ENCODE measurements around the gene BORCS5. TPM values are rescaled to one million over a fixed set of nuclear protein-coding genes. Genes with fewer than 3 reads are reported as not detected.
A peak's percentile ranks its signal among the peaks of the same experiment; 100 is the strongest.

BORCS5 gene
- polyA plus RNA-seq, 4 donors: 7.6 to 8.9 (median 8.0) TPM

DNA sequence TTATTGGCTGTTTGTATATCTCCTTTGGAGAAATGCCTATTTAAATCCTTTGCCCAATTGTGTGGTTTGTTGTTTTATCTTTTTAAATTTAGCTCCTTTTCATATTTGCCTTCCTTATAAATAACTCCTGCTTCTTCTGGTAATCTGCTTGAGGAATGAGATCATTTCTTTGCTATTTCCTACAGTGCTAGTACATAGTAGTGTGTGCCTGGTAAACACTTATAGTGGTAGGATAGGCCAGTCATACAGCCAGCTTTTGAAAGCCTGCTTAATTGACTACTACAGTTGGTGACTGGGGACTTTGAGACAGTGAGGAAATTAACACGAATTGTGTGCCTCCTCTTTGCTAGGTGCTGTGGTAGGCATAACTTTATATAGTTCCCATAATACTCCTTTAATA is 68.7 kb downstream of the BORCS5 start:
- no peak for DNase-seq (ENCODE audit: low read depth in 4 of 4, low spot score in 3 of 4)

GRCh38 chr12:12427568-12427967 is 70.7 kb downstream of the BORCS5 start:
- DNase-seq (ENCODE audit: low read depth in 4 of 4, low spot score in 3 of 4): no peak

DNA sequence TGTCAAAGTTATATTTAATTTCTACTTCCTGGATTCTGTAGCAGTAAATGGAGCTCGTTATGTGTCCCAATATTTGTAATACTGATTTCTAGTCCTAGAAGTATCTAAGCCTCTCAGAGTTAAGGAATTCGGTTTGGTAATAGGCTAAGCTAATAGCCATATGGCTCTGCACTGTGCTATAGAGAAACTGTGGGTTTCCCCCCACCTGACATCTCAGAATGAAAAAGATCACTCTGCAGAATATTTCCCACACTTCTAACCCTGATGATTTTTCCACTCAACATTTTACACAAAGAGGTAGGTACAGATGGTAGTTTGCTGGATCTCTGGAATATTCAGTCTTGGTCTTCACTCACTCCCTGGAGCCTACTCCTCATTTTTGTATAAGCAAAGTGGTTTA is 71.2 kb downstream of the BORCS5 start:
- DNase-seq (ENCODE audit: low read depth in 4 of 4, low spot score in 3 of 4): no peak

DNA sequence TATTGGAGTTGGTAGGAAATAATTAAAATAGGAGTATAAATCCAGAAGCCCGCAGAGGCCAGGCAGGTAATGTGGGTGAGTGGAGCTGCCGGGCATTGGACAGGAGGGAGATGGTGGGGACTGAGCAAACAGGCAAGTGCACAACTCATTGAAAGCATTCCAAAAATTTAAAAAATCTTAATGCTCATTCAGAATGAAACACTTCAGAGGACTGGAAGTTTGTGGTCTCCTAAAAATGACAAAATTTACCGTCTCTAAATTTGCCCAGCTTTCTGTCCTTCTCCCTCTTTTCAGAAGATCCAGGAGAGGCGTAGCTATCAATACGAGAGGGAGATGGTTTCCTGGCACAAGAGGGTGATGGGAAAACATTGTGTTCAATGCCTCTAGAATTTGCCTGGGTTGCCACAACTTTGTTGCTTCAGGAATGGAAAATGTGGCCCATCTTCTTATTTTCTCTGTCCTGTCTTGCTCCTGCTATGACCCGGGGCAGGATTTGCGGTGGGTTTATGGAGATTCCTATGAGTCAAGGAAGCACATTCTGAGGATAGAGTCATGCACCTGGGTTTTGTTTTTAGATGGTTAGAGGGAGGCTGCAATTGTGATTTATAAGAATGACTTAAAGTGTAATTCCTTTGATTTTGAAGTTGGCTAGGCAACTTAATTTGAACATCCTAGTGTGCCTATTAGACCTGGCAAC is 72.2 kb downstream of the BORCS5 start:
- no peak for DNase-seq (ENCODE audit: low read depth in 4 of 4, low spot score in 3 of 4)

- DNase-seq (ENCODE audit: low read depth in 4 of 4, low spot score in 3 of 4): no peak
These were observed 75.5 kb downstream of the BORCS5 start for GRCh38 chr12:12432364-12432763.

DNA sequence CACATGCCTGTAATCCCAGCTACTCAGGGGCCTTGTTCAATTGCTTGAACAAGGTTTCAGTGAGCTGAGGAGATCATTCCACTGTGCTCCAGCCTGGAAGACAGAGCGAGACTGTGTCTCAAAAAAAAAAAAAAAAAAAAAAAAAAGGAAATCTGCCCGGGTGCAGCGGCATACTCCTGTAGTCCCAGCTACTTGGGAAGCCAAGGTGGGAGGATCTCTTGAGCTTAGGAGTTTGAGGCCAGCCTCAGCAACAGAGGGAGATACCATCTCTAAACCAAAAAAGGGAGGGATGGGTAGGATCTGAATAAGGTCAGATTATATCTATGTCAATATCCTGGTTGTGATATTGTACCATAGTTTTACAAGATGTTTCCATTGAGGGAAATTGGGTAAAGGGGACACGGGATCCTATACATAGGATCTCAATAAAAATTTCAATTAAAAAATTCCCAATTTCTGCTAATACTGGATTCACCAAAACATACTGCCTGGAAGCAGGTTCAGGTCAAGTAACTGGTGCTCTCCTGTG is 76.4 kb downstream of the BORCS5 start:
- DNase-seq (ENCODE audit: low read depth in 4 of 4, low spot score in 3 of 4): no peak

DNA sequence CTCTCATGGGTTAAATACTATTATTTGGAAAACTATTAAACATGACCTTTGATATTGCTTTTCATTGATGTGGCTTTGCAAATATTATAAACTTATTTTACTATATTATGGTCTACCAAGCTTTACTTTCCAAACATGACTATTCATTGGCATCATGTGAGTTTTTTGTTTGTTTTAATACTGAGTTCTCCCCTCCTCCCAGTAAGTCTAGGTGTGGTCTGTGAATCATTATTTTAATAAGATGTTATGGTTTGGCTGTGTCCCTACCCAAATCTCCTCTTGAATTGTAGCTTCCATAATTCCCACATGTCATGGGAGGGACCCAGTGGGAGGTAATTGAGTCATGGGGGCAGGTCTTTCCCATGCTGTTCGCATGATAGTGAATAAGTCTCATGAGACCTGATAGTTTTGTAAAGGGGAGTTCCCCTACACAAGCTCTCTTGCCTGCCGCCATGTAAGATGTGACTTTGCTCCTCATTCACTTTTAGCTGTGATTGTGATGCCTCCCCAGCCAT is 80.0 kb downstream of the BORCS5 start:
- DNase-seq (ENCODE audit: low read depth in 4 of 4, low spot score in 3 of 4): no peak

- no peak for DNase-seq (ENCODE audit: low read depth in 4 of 4, low spot score in 3 of 4)
These were observed 82.8 kb downstream of the BORCS5 start for GRCh38 chr12:12439636-12440035.

DNA sequence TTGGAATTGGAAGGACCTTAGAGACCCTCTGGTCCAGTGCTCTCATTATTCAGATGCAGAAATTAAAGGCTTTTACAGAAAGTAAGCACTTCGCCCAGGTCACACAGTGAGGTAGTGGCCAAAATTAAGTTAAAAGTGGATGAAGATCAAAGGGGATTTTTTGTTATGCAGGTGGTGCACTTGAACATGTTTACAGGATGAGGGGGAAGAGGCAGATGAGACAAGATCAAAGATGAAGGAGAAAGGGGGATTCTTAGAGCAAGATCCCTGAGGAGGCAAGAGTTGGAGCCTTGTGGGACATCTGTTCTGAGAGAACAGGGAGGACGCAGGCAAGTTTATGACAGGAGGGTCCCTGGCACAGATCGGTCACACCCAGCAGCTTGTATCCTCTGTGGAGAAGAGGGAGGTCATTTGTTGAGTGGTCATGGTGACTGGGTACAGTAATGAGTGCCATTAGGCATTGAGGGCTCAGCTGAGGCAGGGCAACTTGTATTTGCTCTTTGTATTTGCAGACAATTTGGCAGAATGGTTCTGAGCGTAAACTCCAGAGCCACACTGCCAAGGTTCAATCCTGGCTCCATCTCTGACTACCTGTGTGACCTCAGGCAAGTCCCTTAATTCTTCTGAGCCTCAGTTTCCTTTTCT is 84.0 kb downstream of the BORCS5 start:
- DNase-seq (ENCODE audit: low read depth in 4 of 4, low spot score in 3 of 4): no peak

GRCh38 chr12:12441429-12441807 is 84.5 kb downstream of the BORCS5 start:
- DNase-seq (ENCODE audit: low read depth in 4 of 4, low spot score in 3 of 4): no peak

DNA sequence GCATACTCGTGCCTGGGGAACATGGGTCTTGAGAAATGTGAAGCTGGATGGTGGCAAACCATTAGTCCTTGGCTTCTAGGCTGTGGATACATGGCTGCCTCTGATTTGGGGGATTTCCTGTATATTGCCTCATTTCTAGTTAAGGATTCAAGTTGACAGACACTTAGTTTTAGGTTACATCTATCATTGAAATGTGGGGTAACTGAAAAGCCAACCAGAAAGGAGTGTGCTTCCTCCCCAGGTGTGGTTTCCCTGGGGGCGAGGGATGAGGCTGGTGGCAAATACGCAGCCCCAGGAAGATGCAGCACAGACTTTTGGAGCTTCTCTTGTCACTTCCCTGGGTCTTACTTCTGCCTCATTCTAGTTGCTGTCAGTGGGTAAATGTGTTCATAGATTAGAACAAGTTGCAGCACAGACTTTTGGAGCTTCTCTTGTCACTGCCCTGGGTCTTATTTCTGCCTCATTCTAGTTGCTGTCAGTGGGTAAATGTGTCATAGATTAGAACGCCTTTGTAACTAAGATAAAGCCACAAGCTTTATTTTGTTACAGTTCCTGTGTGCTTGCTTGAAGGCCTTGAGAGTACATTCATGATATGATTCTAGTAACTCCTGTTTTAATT is 85.1 kb downstream of the BORCS5 start:
- no peak for DNase-seq (ENCODE audit: low read depth in 4 of 4, low spot score in 3 of 4)

GRCh38 chr12:12442548-12443071 is 85.7 kb downstream of the BORCS5 start:
- no peak for DNase-seq (ENCODE audit: low read depth in 4 of 4, low spot score in 3 of 4)

DNA sequence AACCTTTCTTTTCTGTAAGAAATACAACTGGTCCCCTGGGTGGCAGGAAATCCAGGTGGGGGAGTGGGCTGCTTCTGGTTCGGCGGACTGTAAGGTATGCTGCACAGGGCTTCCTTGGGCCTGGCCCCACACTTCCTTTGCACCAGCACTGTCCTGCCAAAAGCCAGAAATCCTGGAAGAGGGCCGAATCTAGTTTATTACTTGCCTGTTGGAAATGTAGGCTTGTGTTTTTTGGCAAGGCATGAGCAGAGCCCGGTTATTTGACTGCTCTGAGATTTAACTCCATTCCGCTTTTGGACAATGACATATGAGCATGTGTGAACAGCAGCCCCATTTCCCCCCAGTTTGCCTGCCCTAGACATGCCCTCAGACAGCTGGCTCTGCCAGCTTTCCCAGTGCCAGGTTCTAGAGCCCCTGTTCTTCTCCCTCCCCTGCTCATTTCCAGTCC is 86.6 kb downstream of the BORCS5 start:
- peak in 3 of 4 donors; percentile 8 to 29 (median 10) for DNase-seq (ENCODE audit: low read depth in 4 of 4, low spot score in 3 of 4)

- no peak for DNase-seq (ENCODE audit: low read depth in 4 of 4, low spot score in 3 of 4)
These were observed 88.4 kb downstream of the BORCS5 start for GRCh38 chr12:12445165-12445881.

GRCh38 chr12:12445882-12446181 is 89.0 kb downstream of the BORCS5 start:
- no peak for DNase-seq (ENCODE audit: low read depth in 4 of 4, low spot score in 3 of 4)

DNA sequence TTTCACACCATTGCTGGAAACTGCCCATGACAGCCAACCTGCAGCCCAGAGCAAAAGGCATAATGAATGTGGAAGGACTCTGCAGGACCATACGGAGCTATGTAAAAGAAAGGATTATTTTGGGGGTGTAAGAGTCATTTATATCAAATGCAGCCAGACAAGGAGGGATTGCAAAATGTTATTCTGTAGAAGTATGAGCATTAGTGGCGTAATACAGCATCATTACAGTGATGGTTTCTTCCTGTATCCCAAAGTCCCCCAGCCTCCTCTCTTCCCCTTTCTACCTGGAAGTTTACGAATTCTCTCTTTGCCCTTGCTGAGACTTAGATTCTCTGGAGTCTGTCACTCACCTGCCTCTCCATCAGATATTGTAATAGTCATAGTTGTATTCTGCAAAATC is 89.9 kb downstream of the BORCS5 start:
- no peak for DNase-seq (ENCODE audit: low read depth in 4 of 4, low spot score in 3 of 4)

DNA sequence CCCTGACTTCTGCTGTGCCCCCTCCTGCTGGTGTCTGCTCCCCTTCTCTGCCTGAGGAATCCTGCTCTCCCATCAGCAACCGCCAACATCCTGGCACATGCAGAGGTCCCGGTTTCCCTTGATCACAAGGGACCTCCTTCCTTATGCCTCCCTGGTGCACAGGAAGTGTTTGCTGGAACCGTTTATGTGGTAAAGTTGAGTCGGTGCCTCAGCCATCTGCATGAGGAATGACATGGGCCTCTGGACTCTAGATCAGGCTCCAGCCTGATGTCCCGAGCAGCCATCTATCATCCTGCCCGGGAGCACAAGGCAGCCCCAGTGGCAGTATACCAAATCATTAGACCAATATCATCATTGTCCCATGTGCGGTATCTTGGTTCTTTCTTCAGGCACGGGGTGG is 90.4 kb downstream of the BORCS5 start:
- no peak for DNase-seq (ENCODE audit: low read depth in 4 of 4, low spot score in 3 of 4)

- DNase-seq (ENCODE audit: low read depth in 4 of 4, low spot score in 3 of 4): no peak
These were observed 91.0 kb downstream of the BORCS5 start for GRCh38 chr12:12447837-12448236.

- no peak for DNase-seq (ENCODE audit: low read depth in 4 of 4, low spot score in 3 of 4)
These were observed 92.7 kb downstream of the BORCS5 start for GRCh38 chr12:12449533-12450025.

GRCh38 chr12:12450043-12450471 is 93.2 kb downstream of the BORCS5 start:
- no peak for DNase-seq (ENCODE audit: low read depth in 4 of 4, low spot score in 3 of 4)

GRCh38 chr12:12451098-12451497 is 94.2 kb downstream of the BORCS5 start:
- no peak for DNase-seq (ENCODE audit: low read depth in 4 of 4, low spot score in 3 of 4)

Measured in left renal pelvis (tissue), 4 donors.